ENCODE results near the gene COL16A1. TPM values are rescaled to one million over a fixed set of nuclear protein-coding genes. Genes with fewer than 3 reads are reported as not detected.

COL16A1 gene
- total RNA-seq, 3 donors from 2014 or later: 11.2 to 62.9 (median 19.3) TPM

- no peak for TF ChIP-seq CTCF (IDR thresholded peaks at IDR 0.05)
- DNase-seq: no peak
- intact Hi-C loops (cut with DNase I, micrococcal nuclease): no loop called here
- peak overlapping the region; percentile 58 for H3K4me3 ChIP-seq
- H3K36me3 ChIP-seq (ENCODE audit: low read depth): no peaks in the 10 kb centered on the region
- ATAC-seq: peak; percentile 49
- no peaks in the 10 kb centered on the region for H3K9me3 ChIP-seq
- H3K4me1 ChIP-seq (ENCODE audit: low read depth): peaks cover 18% of the 10 kb centered on the region
Observed at GRCh38 chr1:31643976-31644559, 59.7 kb downstream of the COL16A1 start.

GRCh38 chr1:31642897-31643296 lies 60.9 kb downstream of the COL16A1 start:
- intact Hi-C loops (cut with DNase I, micrococcal nuclease): no loop called here

GRCh38 chr1:31642366-31642765 lies 61.5 kb downstream of the COL16A1 start:
- H3K4me1 ChIP-seq (ENCODE audit: low read depth): peaks cover 33% of the 10 kb centered on the region
- no peak for ATAC-seq

More at GRCh38 chr1:31642897-31643296, 60.9 kb downstream of the COL16A1 start:
- H3K4me3 ChIP-seq: no peak overlapping the region
- TF ChIP-seq CTCF (IDR thresholded peaks at IDR 0.05): no peak
- H3K36me3 ChIP-seq (ENCODE audit: low read depth): no peaks in the 10 kb centered on the region
- H3K9me3 ChIP-seq: no peaks in the 10 kb centered on the region
- H3K4me1 ChIP-seq (ENCODE audit: low read depth): peaks cover 28% of the 10 kb centered on the region
- ATAC-seq: no peak
- DNase-seq: no peak

GRCh38 chr1:31640964-31641363 lies 62.9 kb downstream of the COL16A1 start:
- Histone ChIP-seq H3K4me3 (no peak overlapping the region), H3K9me3 (no peaks in the 10 kb centered on the region), H3K36me3 (ENCODE audit: low read depth) (no peaks in the 10 kb centered on the region), H3K4me1 (ENCODE audit: low read depth) (peaks cover 43% of the 10 kb centered on the region)
- no peak for DNase-seq
- no peak for TF ChIP-seq CTCF (IDR thresholded peaks at IDR 0.05)
- intact Hi-C loops (cut with DNase I, micrococcal nuclease): no loop called here
- no peak for ATAC-seq

More at GRCh38 chr1:31642366-31642765, 61.5 kb downstream of the COL16A1 start:
- no peak overlapping the region for H3K4me3 ChIP-seq
- intact Hi-C loops (cut with DNase I, micrococcal nuclease): no loop called here
- no peaks in the 10 kb centered on the region for H3K36me3 ChIP-seq (ENCODE audit: low read depth)
- TF ChIP-seq CTCF (IDR thresholded peaks at IDR 0.05): no peak
- no peaks in the 10 kb centered on the region for H3K9me3 ChIP-seq
- DNase-seq: no peak

- DNase-seq (no peak), ATAC-seq (no peak)
- Histone ChIP-seq H3K36me3 (ENCODE audit: low read depth) (no peaks in the 10 kb centered on the region), H3K9me3 (no peaks in the 10 kb centered on the region), H3K4me1 (ENCODE audit: low read depth) (peaks cover 47% of the 10 kb centered on the region), H3K4me3 (no peak overlapping the region)
- intact Hi-C loops (cut with DNase I, micrococcal nuclease): no loop called here
- no peak for TF ChIP-seq CTCF (IDR thresholded peaks at IDR 0.05)
Observed at GRCh38 chr1:31640179-31640578, 63.6 kb downstream of the COL16A1 start.

GRCh38 chr1:31639543-31639942 lies 64.3 kb downstream of the COL16A1 start:
- peaks cover 47% of the 10 kb centered on the region for H3K4me1 ChIP-seq (ENCODE audit: low read depth)
- intact Hi-C loops (cut with DNase I, micrococcal nuclease): no loop called here
- TF ChIP-seq CTCF (IDR thresholded peaks at IDR 0.05): no peak

More at GRCh38 chr1:31639543-31639942, 64.3 kb downstream of the COL16A1 start:
- Histone ChIP-seq H3K4me3 (no peak overlapping the region), H3K36me3 (ENCODE audit: low read depth) (no peaks in the 10 kb centered on the region), H3K9me3 (no peaks in the 10 kb centered on the region)
- ATAC-seq: no peak
- DNase-seq: no peak
